Neural progenitor cell (in vitro differentiated cells): ENCODE measurements around the gene TMEM120B. TPM values are rescaled to one million over a fixed set of nuclear protein-coding genes. Genes with fewer than 3 reads are reported as not detected.
"Not testable (repeated sequence)": the region's sequence is repeated elsewhere in the genome, so short reads cannot be mapped to it uniquely, and the experiment has no call there.

Source experiments
- DNase-seq: peaks from one replicate; pipeline ENCODE4 v3.0.0-alpha.2; 2016; ENCODE audit warnings: low spot score
- H2AFZ ChIP-seq: fragments of 200-600 bp; sonication (generic); replicated peaks from 2 replicates; pipeline ENCODE4 v1.6.1; 2016; ENCODE audit warnings: antibody characterized with exemption
- H3F3A ChIP-seq: fragments of 200-600 bp; sonication (generic); 2 replicates; pipeline ENCODE4 v1.6.1; 2016; ENCODE audit warnings: antibody characterized with exemption, low read depth
- H3K27ac ChIP-seq: fragments of 200-600 bp; sonication (generic); 2 replicates; pipeline ENCODE4 v1.5.1; 2016; ENCODE audit warnings: mild to moderate bottlenecking
- H3K27me3 ChIP-seq: fragments of 200-600 bp; sonication (generic); 2 replicates; pipeline ENCODE4 v1.6.1; 2016; ENCODE audit warnings: mild to moderate bottlenecking, moderate library complexity
- H3K36me3 ChIP-seq: fragments of 200-600 bp; sonication (generic); 2 replicates; pipeline ENCODE4 v1.5.1; 2016
- H3K4me1 ChIP-seq: fragments of 200-600 bp; sonication (generic); 2 replicates; pipeline ENCODE4 v1.6.1; 2016; ENCODE audit warnings: mixed run types
- H3K4me2 ChIP-seq: fragments of 200-600 bp; sonication (generic); 2 replicates; pipeline ENCODE4 v1.6.1; 2016
- H3K4me3 ChIP-seq: fragments of 200-600 bp; sonication (generic); 2 replicates; pipeline ENCODE4 v1.5.1; 2016
- H3K79me2 ChIP-seq: fragments of 200-600 bp; sonication (generic); 2 replicates; pipeline ENCODE4 v1.6.1; 2016; ENCODE audit warnings: low read depth
- H3K9ac ChIP-seq: fragments of 200-600 bp; sonication (generic); 2 replicates; pipeline ENCODE4 v1.6.1; 2016
- H3K9me3 ChIP-seq: fragments of 200-600 bp; sonication (generic); 2 replicates; pipeline ENCODE4 v1.5.1; 2016; ENCODE audit warnings: low read depth
- H4K20me1 ChIP-seq: fragments of 200-600 bp; sonication (generic); 2 replicates; pipeline ENCODE4 v1.6.1; 2016; ENCODE audit warnings: low read depth
- H3K27ac Mint-ChIP-seq: 3 replicates; pipeline ENCODE4 v1.8.0; 2021; ENCODE audit warnings: mixed read lengths
- H3K27me3 Mint-ChIP-seq: 2 replicates; pipeline ENCODE4 v1.8.0; 2022; ENCODE audit warnings: low read depth, mild to moderate bottlenecking, inconsistent platforms, moderate library complexity, mixed read lengths; ENCODE audit not compliant: insufficient read depth
- H3K36me3 Mint-ChIP-seq: 3 replicates; pipeline ENCODE4 v1.8.0; 2021; ENCODE audit warnings: mixed read lengths
- H3K4me1 Mint-ChIP-seq: 3 replicates; pipeline ENCODE4 v1.8.0; 2021; ENCODE audit warnings: mixed read lengths
- H3K4me3 Mint-ChIP-seq: 3 replicates; pipeline ENCODE4 v1.8.0; 2021; ENCODE audit warnings: mild to moderate bottlenecking, moderate library complexity, mixed read lengths
- H3K9me3 Mint-ChIP-seq: 3 replicates; pipeline ENCODE4 v1.8.0; 2020; ENCODE audit warnings: mixed read lengths
- CTCF ChIP-seq: fragments of 200-600 bp; sonication (generic); IDR thresholded peaks from 2 replicates; pipeline ENCODE4 v1.5.1; 2017; ENCODE audit warnings: antibody characterized with exemption, mild to moderate bottlenecking
- EZH2 ChIP-seq: fragments of 200-600 bp; sonication (generic); IDR thresholded peaks from 2 replicates; pipeline ENCODE4 v1.6.1; 2017; ENCODE audit warnings: antibody characterized with exemption, mild to moderate bottlenecking, moderate library complexity
- EZH2phosphoT487 ChIP-seq: fragments of 200-600 bp; sonication (generic); IDR thresholded peaks from 2 replicates; pipeline ENCODE4 v1.6.1; 2017; ENCODE audit warnings: antibody characterized with exemption
- total RNA-seq: library from RNA; depleted of rRNA; stranded (reverse); fragments of >200 nt; gene quantifications from 2 replicates; pipeline ENCODE4 v1.2.3, GENCODE V29; 2015; ENCODE audit warnings: low replicate concordance

Gene TMEM120B
- total RNA-seq, 1 donor from 2014 or later: 4.7 TPM

- Histone ChIP-seq H3K9me3 (no peaks in the 10 kb centered on the region), H3K27ac (no peak overlapping the region), H3K4me2 (no peak overlapping the region), H3K79me2 (no peaks in the 10 kb centered on the region), H4K20me1 (peaks cover 10% of the 10 kb centered on the region), H2AFZ (no peak overlapping the region), H3K9ac (no peak overlapping the region), H3K4me1 (no peaks in the 10 kb centered on the region), H3K27me3 (peaks cover 16% of the 10 kb centered on the region), H3K36me3 (no peaks in the 10 kb centered on the region), H3K4me3 (no peak overlapping the region), H3F3A (peaks cover 22% of the 10 kb centered on the region)
- DNase-seq: no peak
- Mint-ChIP-seq H3K4me3 (no peak overlapping the region), H3K27me3 (peaks cover 10% of the 10 kb centered on the region), H3K27ac (peak overlapping the region; percentile 81), H3K36me3 (peaks cover 4% of the 10 kb centered on the region), H3K4me1 (peaks cover 21% of the 10 kb centered on the region), H3K9me3 (no peaks in the 10 kb centered on the region)
- TF ChIP-seq EZH2 (no peak), EZH2phosphoT487 (no peak)
These were observed 77.5 kb downstream of the TMEM120B start for GRCh38 chr12:121789800-121790728.

- H3K36me3 Mint-ChIP-seq, DNase-seq, H3K79me2 ChIP-seq, H3K36me3 ChIP-seq, H3K4me2 ChIP-seq, H3K9ac ChIP-seq, H3K4me3 ChIP-seq, H3K27ac Mint-ChIP-seq, H3K4me3 Mint-ChIP-seq, H3K27ac ChIP-seq, H3K9me3 Mint-ChIP-seq, H3K4me1 ChIP-seq, H3K9me3 ChIP-seq, H2AFZ ChIP-seq: not testable (repeated sequence)
- Histone ChIP-seq H4K20me1 (peaks cover 17% of the 10 kb centered on the region), H3F3A (peaks cover 29% of the 10 kb centered on the region), H3K27me3 (peaks cover 16% of the 10 kb centered on the region)
- Mint-ChIP-seq H3K4me1 (peaks cover 26% of the 10 kb centered on the region), H3K27me3 (peaks cover 10% of the 10 kb centered on the region)
These were observed 78.2 kb downstream of the TMEM120B start for GRCh38 chr12:121790785-121791184.

- peaks cover 28% of the 10 kb centered on the region for H4K20me1 ChIP-seq
- no peak overlapping the region for H3K27ac Mint-ChIP-seq
- H3K27me3 ChIP-seq: peaks cover 16% of the 10 kb centered on the region
- peak overlapping the region; percentile 96 for H3K4me2 ChIP-seq
- no peak overlapping the region for H3K4me3 ChIP-seq
- peaks cover 11% of the 10 kb centered on the region for H3K79me2 ChIP-seq
- H3K36me3 ChIP-seq: no peaks in the 10 kb centered on the region
- peaks cover 38% of the 10 kb centered on the region for H3F3A ChIP-seq
- no peak overlapping the region for H3K27ac ChIP-seq
- TF ChIP-seq EZH2phosphoT487 (no peak), EZH2 (no peak), CTCF (no peak)
- H3K9ac ChIP-seq: no peak overlapping the region
- H3K9me3 ChIP-seq: no peaks in the 10 kb centered on the region
- peaks cover 1% of the 10 kb centered on the region for H3K4me1 ChIP-seq
- H3K4me3 Mint-ChIP-seq: peak overlapping the region; percentile 81
- peaks cover 10% of the 10 kb centered on the region for H3K27me3 Mint-ChIP-seq
- H3K36me3 Mint-ChIP-seq: peaks cover 4% of the 10 kb centered on the region
- H2AFZ ChIP-seq: no peak overlapping the region
- H3K4me1 Mint-ChIP-seq: peaks cover 28% of the 10 kb centered on the region
- no peak for DNase-seq
- H3K9me3 Mint-ChIP-seq: no peaks in the 10 kb centered on the region
These were observed 79.4 kb downstream of the TMEM120B start for GRCh38 chr12:121791671-121792551.
